ENCODE measurements around the gene NUP214. TPM values are rescaled to one million over a fixed set of nuclear protein-coding genes. Genes with fewer than 3 reads are reported as not detected.
A peak's percentile ranks its signal among the peaks of the same experiment; 100 is the strongest.

Gene NUP214
- total RNA-seq, 1 experiment from 2014 or later: 35.5 TPM

- H3K27ac ChIP-seq (ENCODE audit: low read depth, low read length): no peak overlapping the region
- no peaks in the 10 kb centered on the region for H3K9me3 ChIP-seq (ENCODE audit: control insufficient read depth in 1 of 2, insufficient read depth in 1 of 2, low read depth in 1 of 2, low read length in 2 of 2)
- no peaks in the 10 kb centered on the region for H3K27me3 ChIP-seq (ENCODE audit: insufficient read depth, low read length)
- DNase-seq (ENCODE audit: low read depth, low spot score) (no peak), ATAC-seq (peak; percentile 58; the same call in 1 of the 2 replicates)
- no peaks in the 10 kb centered on the region for H3K9me2 ChIP-seq (ENCODE audit: insufficient read depth)
- BruUV-seq (replicated peaks): no TSS peak
- 0 out of 4 replicates have a peak, but pooled peaks cover 0 to 3% of the 10 kb centered on the region in 2 experiments for H3K4me1 ChIP-seq (ENCODE audit: control insufficient read depth in 1 of 2, insufficient read depth in 2 of 2, low read length in 2 of 2)
- no peak overlapping the region for H2AFZ ChIP-seq (ENCODE audit: low read depth, low read length, poor library complexity, severe bottlenecking)
- POLR2A ChIA-PET: interaction anchor here (0.6 kb wide), 1 partner anchor 184 kb away, joined by 3 read pairs; no protein-coding TSS in a partner anchor
- intact Hi-C loops (cut with micrococcal nuclease): no loop called here
- RAD21 ChIA-PET (ENCODE audit: low non-redundant PET in 1 of 2, low total read pairs in 2 of 2, uncharacterized antibody in 2 of 2, unreplicated experiment in 2 of 2): no interaction called here
- TF ChIP-seq, protein P1, sequence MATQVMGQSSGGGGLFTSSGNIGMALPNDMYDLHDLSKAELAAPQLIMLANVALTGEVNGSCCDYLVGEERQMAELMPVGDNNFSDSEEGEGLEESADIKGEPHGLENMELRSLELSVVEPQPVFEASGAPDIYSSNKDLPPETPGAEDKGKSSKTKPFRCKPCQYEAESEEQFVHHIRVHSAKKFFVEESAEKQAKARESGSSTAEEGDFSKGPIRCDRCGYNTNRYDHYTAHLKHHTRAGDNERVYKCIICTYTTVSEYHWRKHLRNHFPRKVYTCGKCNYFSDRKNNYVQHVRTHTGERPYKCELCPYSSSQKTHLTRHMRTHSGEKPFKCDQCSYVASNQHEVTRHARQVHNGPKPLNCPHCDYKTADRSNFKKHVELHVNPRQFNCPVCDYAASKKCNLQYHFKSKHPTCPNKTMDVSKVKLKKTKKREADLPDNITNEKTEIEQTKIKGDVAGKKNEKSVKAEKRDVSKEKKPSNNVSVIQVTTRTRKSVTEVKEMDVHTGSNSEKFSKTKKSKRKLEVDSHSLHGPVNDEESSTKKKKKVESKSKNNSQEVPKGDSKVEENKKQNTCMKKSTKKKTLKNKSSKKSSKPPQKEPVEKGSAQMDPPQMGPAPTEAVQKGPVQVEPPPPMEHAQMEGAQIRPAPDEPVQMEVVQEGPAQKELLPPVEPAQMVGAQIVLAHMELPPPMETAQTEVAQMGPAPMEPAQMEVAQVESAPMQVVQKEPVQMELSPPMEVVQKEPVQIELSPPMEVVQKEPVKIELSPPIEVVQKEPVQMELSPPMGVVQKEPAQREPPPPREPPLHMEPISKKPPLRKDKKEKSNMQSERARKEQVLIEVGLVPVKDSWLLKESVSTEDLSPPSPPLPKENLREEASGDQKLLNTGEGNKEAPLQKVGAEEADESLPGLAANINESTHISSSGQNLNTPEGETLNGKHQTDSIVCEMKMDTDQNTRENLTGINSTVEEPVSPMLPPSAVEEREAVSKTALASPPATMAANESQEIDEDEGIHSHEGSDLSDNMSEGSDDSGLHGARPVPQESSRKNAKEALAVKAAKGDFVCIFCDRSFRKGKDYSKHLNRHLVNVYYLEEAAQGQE (IDR thresholded peaks at IDR 0.05; ENCODE audit: low read depth): no peak
- TF ChIP-seq SRF (IDR thresholded peaks at IDR 0.05; ENCODE audit: low read depth) (no peak), SP1 (IDR thresholded peaks at IDR 0.05; ENCODE audit: low read depth) (no peak), FOSL1 (IDR thresholded peaks at IDR 0.05; ENCODE audit: low read depth) (no peak), CTCF (IDR thresholded peaks at IDR 0.05 in 2 of 3, conservative IDR thresholded peaks at IDR 0.05 in 1 of 3; ENCODE audit: borderline replicate concordance in 1 of 3, insufficient read depth in 1 of 3, low read depth in 2 of 3, low read length in 2 of 3) (no peak), RAD21 (IDR thresholded peaks at IDR 0.05; ENCODE audit: low read depth) (no peak), ZNF274 (IDR thresholded peaks at IDR 0.05; ENCODE audit: low read depth, low read length) (no peak), EZH2 (IDR thresholded peaks at IDR 0.05) (no peak), EZH2phosphoT487 (IDR thresholded peaks at IDR 0.05; ENCODE audit: borderline replicate concordance) (no peak), CEBPB (IDR thresholded peaks at IDR 0.05; ENCODE audit: low read depth) (no peak), CBX3 (IDR thresholded peaks at IDR 0.05; ENCODE audit: low read depth) (no peak), ELF1 (IDR thresholded peaks at IDR 0.05; ENCODE audit: borderline replicate concordance, low read depth) (no peak), EGR1 (IDR thresholded peaks at IDR 0.05; ENCODE audit: low read depth) (no peak), SIN3A (IDR thresholded peaks at IDR 0.05; ENCODE audit: low read depth) (no peak), TCF7L2 (IDR thresholded peaks at IDR 0.05; ENCODE audit: borderline replicate concordance, extremely low read depth, insufficient read depth, insufficient read length) (no peak), POLR2AphosphoS5 (IDR thresholded peaks at IDR 0.05; ENCODE audit: low read depth, low read length) (no peak), ZFX (IDR thresholded peaks at IDR 0.05) (no peak)
- TF ChIP-seq, protein P2, sequence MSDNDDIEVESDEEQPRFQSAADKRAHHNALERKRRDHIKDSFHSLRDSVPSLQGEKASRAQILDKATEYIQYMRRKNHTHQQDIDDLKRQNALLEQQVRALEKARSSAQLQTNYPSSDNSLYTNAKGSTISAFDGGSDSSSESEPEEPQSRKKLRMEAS (IDR thresholded peaks at IDR 0.05): no peak
- TF ChIP-seq, protein P3, sequence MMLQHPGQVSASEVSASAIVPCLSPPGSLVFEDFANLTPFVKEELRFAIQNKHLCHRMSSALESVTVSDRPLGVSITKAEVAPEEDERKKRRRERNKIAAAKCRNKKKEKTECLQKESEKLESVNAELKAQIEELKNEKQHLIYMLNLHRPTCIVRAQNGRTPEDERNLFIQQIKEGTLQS (IDR thresholded peaks at IDR 0.05): no peak
- peaks cover 6 to 9% of the 10 kb centered on the region in 2 experiments; a peak in 3 of 4 replicates for H3K36me3 ChIP-seq (ENCODE audit: control insufficient read depth in 1 of 2, insufficient read depth in 2 of 2, low read length in 2 of 2)
- H3K9ac ChIP-seq (ENCODE audit: low read length): no peak overlapping the region
- CTCF ChIA-PET: no interaction called here
- no peaks in the 10 kb centered on the region for H4K20me1 ChIP-seq (ENCODE audit: insufficient read depth)
- H3K4me3 ChIP-seq (replicated peaks in 1 of 2; ENCODE audit: low read depth in 1 of 2, low read length in 2 of 2): no peak overlapping the region
- H3K4me2 ChIP-seq (ENCODE audit: low read length): no peak overlapping the region
- no peaks in the 10 kb centered on the region for H3K79me2 ChIP-seq (ENCODE audit: insufficient read depth, low read length)
Observed at GRCh38 chr9:131237931-131238401, 112.6 kb downstream of the NUP214 start.
